Uterus (tissue), 4 donors: ENCODE data around the gene ARMH3. TPM values are rescaled to one million over a fixed set of nuclear protein-coding genes. Genes with fewer than 3 reads are reported as not detected.

ENCODE experiments used
- DNase-seq, 2 donors: peaks; one replicate each; pipeline ENCODE4 v3.0.0-alpha.2; 2019 to 2020
- H3K27ac ChIP-seq, 2 donors: fragments of 200-600 bp; sonication (generic); 1 replicate in 1 of 2; 2 replicates in 1 of 2; pipeline ENCODE4 v1.5.1; 2016 to 2018
- H3K27me3 ChIP-seq, 2 donors: fragments of 200-600 bp; sonication (generic); one replicate each; pipeline ENCODE4 v1.5.1; 2018 to 2019; ENCODE audit warnings: control low read depth in 1 of 2
- H3K36me3 ChIP-seq, 2 donors: fragments of 200-600 bp; sonication (generic); one replicate each; pipeline ENCODE4 v1.5.1; 2019; ENCODE audit warnings: control low read depth in 1 of 2
- H3K4me1 ChIP-seq, 2 donors: fragments of 200-600 bp; sonication (generic); one replicate each; pipeline ENCODE4 v1.5.1; 2018 to 2019; ENCODE audit warnings: control low read depth in 1 of 2
- H3K4me3 ChIP-seq, 2 donors: fragments of 200-600 bp; sonication (generic); 1 replicate in 1 of 2; 2 replicates in 1 of 2; pipeline ENCODE4 v1.5.1; 2018 to 2019; ENCODE audit warnings: mild to moderate bottlenecking in 1 of 2
- H3K9me3 ChIP-seq, 2 donors: fragments of 200-600 bp; sonication (generic); one replicate each; pipeline ENCODE4 v1.5.1; 2019; ENCODE audit warnings: control low read depth in 1 of 2
- CTCF ChIP-seq, 4 experiments: fragments of 200-600 bp in 2 of 4; fragments of 450-650 bp in 2 of 4; sonication (generic) in 2 of 4; IDR thresholded peaks; one replicate each; pipeline ENCODE4 v1.5.1; 2016 to 2019; ENCODE audit warnings: antibody characterized with exemption in 4 of 4, mild to moderate bottlenecking in 2 of 4, moderate library complexity in 1 of 4
- POLR2A ChIP-seq, 2 donors: fragments of 450-650 bp; IDR thresholded peaks; one replicate each; pipeline ENCODE4 v1.6.1; 2016; ENCODE audit warnings: antibody characterized with exemption in 2 of 2, mild to moderate bottlenecking in 1 of 2, moderate library complexity in 1 of 2
- intact Hi-C: fragments of 100-400 bp; cut with DNase I; formaldehyde crosslinking; loops from one replicate; pipeline ENCODE4 v1.15.1; 2023; ENCODE audit warnings: low total_unique reads
- total RNA-seq, 4 donors: library from RNA; depleted of rRNA in 3 of 4; stranded (reverse); fragments of >200 nt in 3 of 4; gene quantifications; one replicate each; pipeline versions ENCODE4 v1.1.0 to v1.2.4, GENCODE V29; 2014 to 2023
- donor health status: DM: yes; HTN: yes; CAD: no.

Gene ARMH3
- total RNA-seq, 4 donors from 2014 or later = 10.6 to 29.8 (median 20.9) TPM

- no peaks in the 10 kb centered on the region for H3K4me1 ChIP-seq
- no peaks in the 10 kb centered on the region for H3K9me3 ChIP-seq
- intact Hi-C loops = no loop called here
- H3K36me3 ChIP-seq = no peaks in the 10 kb centered on the region
- no peak for TF ChIP-seq CTCF (IDR thresholded peaks at IDR 0.05)
- no peak for TF ChIP-seq POLR2A (IDR thresholded peaks at IDR 0.05)
- no peaks in the 10 kb centered on the region for H3K27me3 ChIP-seq
- H3K4me3 ChIP-seq = no peak overlapping the region
- no peak overlapping the region for H3K27ac ChIP-seq
- no peak for DNase-seq
These were observed 132.7 kb downstream of the ARMH3 start for GRCh38 chr10:101923256-101923655.

DNA sequence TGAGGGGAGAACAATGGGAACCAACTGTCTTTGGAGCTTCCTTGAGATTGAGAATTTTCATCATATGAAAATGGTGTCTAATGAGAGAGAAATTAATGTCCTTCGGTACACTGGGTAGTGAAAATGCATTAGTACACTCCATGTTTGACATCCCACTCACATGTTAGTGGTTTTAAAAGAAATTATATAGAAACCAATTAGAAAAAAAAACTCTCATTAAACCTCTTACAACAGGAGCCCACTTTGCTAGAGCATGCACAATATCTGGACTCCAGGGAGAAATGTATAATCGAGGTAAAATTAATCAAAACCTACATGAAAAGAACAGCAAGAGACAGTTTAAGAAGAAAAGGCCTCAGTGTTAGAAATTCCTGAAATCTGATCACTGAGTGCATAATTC lies 133.1 kb downstream of the ARMH3 start:
- no peaks in the 10 kb centered on the region for H3K4me1 ChIP-seq
- intact Hi-C loops = no loop called here
- no peak for TF ChIP-seq CTCF (IDR thresholded peaks at IDR 0.05)
- no peak for TF ChIP-seq POLR2A (IDR thresholded peaks at IDR 0.05)

DNA sequence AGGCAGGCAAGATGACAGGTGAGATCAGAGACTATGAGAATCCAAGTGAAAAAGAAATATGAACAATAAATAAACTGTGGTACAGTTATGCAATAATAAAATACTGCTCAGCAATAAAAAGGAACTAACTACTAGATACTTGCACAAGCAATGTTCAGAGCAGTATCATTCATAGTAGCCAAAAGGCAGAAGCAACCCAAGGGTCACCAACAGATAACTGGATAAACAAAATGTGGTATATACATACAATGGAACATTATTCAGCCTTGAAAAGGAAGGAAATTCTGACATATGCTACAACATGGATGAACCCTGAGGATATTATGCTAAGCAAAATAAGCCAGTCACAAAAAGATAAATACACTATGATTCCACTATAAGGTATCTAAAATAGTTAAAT lies 135.4 kb downstream of the ARMH3 start:
- H3K27ac ChIP-seq = no peak overlapping the region
- H3K4me3 ChIP-seq = no peak overlapping the region
- no peaks in the 10 kb centered on the region for H3K9me3 ChIP-seq
- no peak for TF ChIP-seq POLR2A (IDR thresholded peaks at IDR 0.05)
- no peak for TF ChIP-seq CTCF (IDR thresholded peaks at IDR 0.05)
- no peak for DNase-seq
- no peaks in the 10 kb centered on the region for H3K36me3 ChIP-seq
- H3K4me1 ChIP-seq = no peaks in the 10 kb centered on the region
- intact Hi-C loops = no loop called here
- H3K27me3 ChIP-seq = no peaks in the 10 kb centered on the region

More for the DNA sequence above, 133.1 kb downstream of the ARMH3 start:
- H3K27ac ChIP-seq = no peak overlapping the region
- H3K4me3 ChIP-seq = no peak overlapping the region
- H3K27me3 ChIP-seq = no peaks in the 10 kb centered on the region
- DNase-seq = no peak
- H3K9me3 ChIP-seq = no peaks in the 10 kb centered on the region
- no peaks in the 10 kb centered on the region for H3K36me3 ChIP-seq

DNA sequence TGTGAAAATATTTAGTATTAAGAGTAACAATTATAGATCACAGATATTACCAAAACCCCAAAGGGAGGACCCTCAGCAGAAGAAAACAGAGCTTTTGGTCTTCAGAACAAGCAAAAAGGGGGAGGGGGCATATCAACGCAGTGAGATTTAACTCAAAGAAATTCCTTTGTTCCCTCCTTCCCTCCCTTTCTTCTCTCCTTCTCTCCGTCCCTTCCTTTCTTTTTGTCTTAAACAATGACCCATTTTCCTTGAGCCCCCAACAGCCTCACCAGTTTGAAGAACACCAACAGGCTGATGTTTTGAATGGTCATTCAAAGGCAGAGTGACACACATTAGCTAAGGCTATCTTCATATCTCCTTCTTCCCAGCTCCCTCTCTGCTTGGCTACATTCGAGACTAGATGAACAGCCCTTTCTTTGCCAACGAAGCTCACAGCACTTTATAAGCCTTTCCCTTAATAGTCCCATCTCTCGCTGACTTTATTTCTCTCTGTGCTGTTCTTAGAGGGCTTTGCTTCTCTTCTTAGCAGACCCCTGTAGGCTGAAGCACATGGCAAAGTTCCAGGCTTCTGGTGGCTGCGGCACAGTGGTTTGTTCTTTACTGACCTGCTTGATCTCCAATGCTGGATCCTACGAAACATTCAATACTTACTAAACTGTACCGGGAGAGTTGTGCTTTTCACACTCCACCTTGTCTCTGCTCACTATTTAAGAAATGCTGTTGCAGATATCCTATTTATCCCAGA lies 136.8 kb downstream of the ARMH3 start:
- Histone ChIP-seq H3K27me3 (no peaks in the 10 kb centered on the region), H3K9me3 (no peaks in the 10 kb centered on the region), H3K27ac (no peak overlapping the region), H3K4me3 (no peak overlapping the region), H3K4me1 (no peaks in the 10 kb centered on the region), H3K36me3 (no peaks in the 10 kb centered on the region)
- DNase-seq = no peak
- TF ChIP-seq POLR2A (IDR thresholded peaks at IDR 0.05) (no peak), CTCF (IDR thresholded peaks at IDR 0.05) (no peak)
- intact Hi-C loops = no loop called here

GRCh38 chr10:101912561-101913179 lies 143.3 kb downstream of the ARMH3 start:
- no peaks in the 10 kb centered on the region for H3K4me1 ChIP-seq
- no peaks in the 10 kb centered on the region for H3K36me3 ChIP-seq
- H3K27ac ChIP-seq = no peak overlapping the region
- no peaks in the 10 kb centered on the region for H3K9me3 ChIP-seq
- no peaks in the 10 kb centered on the region for H3K27me3 ChIP-seq
- intact Hi-C loops = no loop called here
- H3K4me3 ChIP-seq = no peak overlapping the region
- no peak for DNase-seq
- TF ChIP-seq POLR2A (IDR thresholded peaks at IDR 0.05) = no peak
- no peak for TF ChIP-seq CTCF (IDR thresholded peaks at IDR 0.05)
